Ammon's horn (tissue), 1 donor: ENCODE data around the gene B3GNT4.
"Not testable (repeated sequence)": the region's sequence is repeated elsewhere in the genome, so short reads cannot be mapped to it uniquely, and the experiment has no call there.

Experiments used
- DNase-seq: peaks from one replicate; pipeline ENCODE4 v3.0.0-alpha.2; 2016; ENCODE audit warnings: low spot score

B3GNT4 gene

DNA sequence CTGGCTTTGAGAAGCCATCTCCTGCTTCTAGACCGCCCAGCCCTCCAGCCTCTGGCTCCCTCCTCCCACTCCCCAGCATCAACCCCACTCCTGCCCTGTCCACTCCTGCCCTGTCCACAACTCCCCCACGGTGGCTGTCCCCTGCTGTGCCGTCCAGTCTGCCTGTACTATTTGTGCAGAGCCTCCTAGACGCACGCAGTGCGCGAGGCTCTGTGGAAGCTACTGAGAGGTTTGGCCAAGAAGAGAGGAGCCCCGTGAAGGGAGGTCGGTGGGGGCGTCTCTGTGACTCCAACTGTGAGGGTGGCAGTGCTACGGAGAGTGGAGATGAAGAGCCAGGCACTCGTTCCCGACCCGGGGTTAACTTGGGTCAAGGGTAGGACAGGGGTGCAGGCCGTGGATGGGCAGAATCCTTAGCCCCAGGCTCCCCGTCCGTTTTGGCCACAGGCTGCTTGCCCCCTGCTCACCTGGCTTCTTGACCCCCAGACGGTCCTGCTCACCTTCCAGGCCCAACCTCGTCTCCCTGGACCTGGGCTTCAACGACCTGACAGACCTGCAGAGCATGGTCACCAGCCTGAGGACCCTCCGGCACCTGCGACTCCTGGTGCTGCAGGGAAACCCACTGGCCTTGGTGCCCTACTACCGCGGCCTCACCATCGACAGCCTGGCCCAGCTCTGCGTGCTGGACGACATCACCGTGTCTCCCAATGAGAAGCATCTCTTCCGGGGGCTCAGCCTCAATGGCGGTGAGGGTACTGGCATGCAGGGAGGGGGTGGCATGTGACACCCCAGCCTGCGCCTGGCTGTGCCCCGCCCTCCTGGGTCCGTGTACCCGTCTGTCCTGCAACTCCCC is 13.7 kb upstream of the B3GNT4 start:
- DNase-seq: no peak

DNA sequence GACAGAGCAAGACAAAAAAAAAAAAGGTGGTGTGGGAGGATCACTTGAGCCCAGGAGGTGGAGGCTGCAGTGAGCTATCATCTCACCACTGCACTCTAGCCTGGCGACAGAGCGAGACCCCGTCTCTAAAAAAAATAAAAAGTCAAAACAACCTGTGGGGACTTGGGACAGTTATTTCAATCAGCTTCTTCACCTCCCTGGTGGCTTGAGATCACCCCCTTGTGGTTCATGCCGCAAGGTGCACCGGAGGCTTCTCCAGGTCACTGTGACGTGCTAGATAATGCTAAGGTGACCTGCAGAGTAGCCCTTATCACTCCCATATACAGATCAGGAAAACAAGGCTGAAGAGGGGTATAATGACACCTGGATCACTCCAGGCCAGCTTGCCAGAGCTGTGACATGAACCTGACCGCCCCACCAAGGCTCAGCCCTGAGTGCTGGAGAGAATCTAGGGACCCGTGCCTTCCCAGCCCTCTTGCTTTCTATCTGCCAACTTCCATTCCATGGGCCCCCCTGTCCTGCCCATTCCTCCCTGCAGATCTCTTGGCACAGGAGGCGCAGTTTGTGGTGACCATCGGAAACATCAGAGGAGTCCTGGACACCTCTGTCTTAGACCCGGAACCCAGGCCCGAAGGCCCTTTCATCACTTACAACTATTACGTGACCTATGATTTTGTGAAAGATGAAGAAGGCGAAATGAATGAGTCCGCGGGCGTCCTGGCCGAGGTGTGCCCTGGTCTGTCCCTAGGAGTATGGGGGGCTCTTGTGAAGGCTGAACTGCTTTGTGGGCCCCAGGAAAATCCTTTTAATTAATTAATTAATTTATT is 12.5 kb upstream of the B3GNT4 start:
- DNase-seq: peak; percentile 35

DNA sequence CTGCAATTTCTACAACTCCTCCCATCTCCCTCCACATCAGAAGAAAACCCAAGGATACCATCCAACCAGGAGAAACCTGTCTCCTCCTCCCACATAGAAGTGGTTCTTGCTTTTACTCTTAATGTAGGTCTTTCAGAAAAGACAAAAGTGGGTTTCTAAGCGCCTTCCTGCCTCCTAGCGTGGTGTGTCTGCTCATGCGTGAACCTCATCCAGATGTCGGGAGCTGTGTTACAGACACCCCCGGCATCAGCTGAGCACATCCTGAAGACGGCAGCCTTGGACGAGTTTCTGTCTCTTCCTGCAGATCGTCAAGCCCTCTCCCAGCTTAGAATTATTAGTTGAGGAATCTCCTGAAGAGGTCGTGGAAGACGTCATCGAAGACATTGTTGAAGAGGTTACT is 11.1 kb upstream of the B3GNT4 start:
- no peak for DNase-seq

DNA sequence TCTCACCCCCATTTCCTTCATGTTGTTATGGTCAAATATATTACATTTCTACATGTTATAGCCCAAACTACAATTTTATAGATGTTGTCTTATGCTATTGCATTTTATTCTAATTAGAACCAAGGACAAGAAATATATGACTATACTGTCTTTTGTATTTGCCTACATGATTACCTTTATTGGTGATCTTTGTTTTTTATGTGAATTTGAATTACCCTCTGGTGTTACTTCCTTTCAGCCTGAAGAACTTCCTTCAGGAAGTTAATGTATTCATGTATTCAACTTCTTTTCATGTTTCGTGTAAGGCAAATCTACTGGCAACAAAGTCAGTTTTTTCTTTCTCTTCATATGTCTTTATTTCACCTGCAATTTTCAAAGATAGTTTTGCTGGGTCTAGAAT is 8.7 kb upstream of the B3GNT4 start:
- DNase-seq: no peak

DNA sequence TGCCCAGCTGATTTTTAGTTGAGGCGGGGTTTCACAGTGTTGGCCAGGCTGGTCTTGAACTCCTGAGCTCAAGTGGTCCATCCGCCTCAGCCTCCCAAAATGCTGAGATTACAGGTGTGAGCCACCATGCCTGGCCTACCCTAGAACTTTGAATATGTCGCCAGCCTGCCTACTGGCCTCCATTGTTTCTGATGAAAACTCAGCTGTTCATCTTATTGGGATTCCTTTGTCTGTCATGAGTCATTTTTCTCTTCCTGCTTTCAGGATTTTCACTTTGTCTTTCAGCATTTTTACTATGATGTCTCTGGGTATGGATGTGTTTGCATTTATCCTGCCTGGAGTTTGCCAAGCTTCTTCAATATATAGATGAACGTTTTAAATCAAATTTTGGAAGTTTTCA is 8.1 kb upstream of the B3GNT4 start:
- no peak for DNase-seq

DNA sequence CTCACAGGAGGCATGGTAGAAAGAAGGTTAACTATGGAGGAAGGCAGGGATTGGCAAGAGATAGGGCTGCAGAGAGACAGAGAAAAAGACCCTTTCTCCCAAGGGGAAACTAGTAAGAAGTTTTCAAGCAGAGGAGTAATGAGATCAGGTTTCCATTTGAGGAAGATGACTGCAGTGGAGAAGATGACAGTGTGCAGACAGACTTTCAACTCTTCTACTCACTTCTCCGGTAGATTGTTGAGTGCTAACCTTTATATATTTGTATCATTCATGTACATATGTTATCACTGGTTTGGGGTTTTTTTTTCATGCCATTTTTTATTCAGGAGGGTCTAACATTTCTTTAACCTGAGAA is 5.9 kb upstream of the B3GNT4 start:
- no peak for DNase-seq

DNA sequence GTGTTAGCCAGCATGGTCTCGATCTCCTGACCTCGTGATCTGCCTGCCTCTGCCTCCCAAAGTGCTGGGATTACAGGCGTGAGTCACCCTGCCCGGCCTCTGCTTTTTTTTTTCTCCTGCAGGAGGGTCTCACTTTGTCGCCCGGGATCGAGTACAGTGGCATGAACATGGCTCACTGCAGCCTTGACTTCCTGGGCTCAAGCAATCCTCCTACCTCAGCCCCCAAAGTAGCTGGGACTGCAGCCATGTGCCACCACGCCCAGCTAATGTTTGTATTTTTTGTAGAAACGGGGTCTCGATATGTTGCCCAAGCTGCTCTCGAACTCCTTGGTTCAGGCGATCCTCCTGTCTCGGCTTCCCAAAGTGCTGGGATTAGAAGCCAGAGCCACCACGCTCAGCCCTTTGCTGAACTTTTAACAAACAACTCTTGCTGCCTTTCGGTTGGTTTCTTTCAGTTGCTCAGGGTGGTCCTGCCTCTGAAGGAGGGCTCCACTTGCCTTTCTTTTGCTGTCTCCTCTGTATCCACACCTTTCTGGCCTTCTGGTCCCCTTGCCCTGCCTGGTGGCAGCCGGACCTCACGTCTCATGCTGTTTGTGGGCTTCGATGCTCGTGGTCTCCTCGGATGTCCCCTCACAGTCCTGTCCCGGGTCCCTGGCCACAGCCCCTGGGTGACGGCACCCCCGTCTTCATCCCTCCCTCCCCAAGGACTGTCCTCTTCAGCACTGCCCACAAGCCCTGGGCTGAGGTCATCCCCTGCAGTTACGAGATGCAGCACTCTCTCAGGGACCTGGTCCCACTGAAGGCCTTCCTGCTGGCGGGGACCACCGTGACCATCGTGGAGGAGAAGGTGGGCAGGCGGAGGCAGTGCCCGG is 3.8 kb upstream of the B3GNT4 start:
- no peak for DNase-seq

DNA sequence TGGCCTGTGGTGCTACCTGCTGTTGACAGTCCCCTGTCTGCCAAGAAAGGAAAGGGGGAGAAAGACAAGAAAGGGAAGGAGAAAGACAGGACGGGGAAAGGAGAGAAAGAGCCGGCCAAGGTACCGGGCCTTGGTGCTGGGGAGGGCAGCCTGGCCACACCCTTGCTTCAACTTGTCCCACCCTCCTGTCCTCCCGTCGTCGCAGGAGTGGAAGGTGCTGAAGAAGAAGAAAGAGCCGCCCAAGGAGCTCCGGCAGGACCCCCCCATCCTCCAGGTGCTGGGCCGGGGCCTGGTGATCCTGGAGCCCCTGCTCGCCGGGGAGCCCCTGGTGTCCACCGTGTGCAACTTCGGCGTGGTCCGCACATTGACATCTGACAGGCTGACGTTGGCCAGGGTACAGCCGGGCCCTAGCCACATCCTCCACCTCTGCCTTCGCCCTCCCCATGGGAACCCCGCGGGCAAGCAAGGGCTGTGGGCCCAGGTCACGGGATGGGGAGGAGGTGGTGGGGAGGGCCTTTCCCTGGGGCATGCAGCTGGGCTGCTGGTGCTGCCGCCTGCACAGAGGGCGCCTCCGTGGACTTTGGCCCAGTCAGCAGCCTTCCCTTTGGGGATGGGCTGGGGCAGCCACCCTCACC is 2.9 kb upstream of the B3GNT4 start:
- DNase-seq: no peak

DNA sequence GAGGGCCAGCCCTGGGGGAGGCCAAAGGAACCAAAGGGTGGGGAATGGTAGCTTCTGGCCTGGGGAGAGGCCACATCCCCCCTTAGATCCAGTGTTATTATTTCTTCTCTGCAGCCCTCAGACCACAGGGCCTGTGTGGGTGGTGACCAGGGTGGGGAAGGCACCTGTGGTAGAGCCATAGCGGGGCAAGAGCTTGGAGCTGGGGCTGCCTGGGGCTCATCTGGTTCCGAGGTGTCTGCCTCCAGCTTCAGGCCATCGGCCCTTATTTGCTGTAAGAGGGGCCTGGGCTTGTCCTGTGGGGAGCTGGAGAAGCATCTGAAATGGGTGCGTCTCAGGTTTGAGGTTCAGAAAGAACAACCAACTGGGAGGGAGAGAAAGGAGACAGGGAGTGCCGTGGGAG is 2.1 kb upstream of the B3GNT4 start:
- no peak for DNase-seq

DNA sequence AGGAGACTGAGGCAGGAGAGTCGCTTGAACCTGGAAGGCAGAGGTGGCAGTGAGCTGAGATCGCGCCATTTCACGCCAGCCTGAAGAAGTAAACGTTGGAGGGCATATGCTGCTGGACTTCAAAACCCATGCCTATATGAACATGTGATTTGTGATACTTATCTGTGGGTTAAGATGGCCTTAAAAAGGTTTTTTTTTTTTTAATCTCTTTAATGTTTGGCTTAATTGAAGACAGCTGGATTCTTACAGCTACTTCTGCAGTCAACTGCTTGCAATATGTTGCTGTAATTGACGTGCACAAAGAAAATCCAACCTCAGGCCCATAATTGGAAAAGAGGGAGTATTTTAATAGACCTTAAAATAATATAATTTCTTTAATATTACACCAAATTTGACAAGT is 1.5 kb upstream of the B3GNT4 start:
- DNase-seq: no peak

DNA sequence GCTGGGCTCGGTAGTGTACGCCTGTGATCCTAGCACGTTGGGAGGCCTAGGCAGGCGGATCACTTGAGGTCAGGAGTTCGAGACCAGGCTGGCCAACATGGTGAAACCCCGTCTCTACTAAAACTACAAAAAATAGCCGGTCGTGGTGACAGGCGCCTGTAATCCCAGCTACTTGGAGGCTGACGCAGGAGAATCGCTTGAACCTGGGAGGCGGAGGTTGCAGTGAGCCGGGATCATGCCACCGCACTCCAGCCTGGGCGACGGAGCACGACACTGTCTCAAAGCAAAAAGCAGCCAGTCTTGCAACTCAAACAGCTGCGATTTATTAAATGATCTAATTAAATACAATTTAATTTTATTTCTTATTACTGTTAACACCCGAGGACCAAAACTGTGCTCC is 698 bp upstream of the B3GNT4 start:
- not testable (repeated sequence) for DNase-seq

DNA sequence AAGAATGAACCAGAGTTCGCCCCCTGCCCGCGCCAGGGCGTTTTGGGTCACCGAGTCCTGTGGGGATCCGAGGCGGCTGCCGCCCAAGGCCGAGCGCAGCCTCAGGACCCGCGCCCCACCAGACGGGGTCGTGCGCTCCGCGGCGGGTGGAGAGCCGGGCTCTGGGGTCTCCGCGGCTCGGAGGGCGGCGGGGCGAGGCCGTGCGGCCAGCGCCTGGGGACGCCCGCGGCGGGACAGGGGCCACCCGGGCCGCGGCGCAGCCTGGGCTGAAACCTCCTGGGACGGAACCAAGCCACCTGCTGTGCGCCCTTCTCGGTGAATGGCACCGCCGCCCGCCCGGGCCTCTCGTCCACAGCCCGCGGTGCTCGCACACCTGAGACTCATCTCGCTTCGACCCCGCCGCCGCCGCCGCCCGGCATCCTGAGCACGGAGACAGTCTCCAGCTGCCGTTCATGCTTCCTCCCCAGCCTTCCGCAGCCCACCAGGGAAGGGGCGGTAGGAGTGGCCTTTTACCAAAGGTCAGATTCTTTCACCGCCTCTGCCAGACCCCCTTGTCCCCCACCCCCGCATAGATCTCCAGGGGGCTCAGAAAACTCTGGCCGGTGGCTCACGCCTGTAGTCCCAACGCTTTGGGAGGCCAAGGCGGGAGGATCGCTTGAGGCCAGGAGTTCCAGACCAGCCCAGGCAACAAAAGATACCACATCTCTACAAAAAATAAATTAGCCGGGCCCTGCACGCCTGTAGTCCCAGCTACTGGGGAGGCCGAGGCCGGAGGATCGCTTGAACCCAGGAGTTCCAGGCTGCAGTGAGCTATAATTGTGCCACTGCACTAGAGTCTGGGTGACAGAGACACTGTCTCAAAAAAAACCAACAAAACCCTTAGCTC is 901 bp downstream of the B3GNT4 start:
- no peak for DNase-seq

DNA sequence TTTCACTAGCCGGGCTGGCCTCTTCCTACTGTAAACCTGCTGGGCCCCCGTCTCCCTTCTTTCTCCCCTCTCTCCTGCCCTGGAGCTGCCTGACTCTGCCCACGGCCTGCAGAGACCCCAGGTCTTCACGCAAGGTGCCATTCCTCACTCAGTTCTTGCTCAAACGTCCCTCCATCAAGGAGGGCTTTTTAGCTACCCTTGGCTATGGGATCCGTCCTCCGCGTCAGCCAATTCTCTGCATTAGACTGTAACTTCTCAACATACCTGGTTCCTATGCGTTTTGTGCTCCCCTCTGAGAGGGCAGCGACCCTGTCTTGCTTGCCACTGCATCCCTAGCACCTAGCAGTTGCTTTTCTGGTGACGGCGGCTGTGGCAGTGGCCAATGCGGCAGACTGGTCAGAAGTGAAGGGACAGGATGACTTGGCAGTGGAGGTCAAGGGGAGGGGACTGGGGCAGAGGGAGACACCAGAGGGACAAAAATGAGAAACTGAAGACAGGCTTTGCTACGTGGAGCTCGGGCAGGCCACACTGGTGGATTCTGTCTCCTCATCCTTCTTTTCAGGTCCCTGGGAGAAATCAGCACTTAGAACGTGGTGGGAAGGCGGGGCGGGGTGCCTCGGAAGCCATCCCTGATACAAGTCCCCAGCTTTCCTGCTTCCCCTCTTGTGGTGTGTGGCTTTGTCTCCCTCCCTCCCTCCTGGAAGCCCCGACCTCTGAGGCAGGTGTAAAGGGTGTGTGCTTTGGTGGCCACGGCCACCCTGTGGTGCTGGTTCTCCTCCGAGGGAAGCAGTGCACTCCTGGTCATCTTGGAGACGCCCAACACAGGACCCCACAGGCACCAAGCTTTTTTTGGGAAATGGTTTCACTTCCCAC is 1.8 kb downstream of the B3GNT4 start:
- no peak for DNase-seq

DNA sequence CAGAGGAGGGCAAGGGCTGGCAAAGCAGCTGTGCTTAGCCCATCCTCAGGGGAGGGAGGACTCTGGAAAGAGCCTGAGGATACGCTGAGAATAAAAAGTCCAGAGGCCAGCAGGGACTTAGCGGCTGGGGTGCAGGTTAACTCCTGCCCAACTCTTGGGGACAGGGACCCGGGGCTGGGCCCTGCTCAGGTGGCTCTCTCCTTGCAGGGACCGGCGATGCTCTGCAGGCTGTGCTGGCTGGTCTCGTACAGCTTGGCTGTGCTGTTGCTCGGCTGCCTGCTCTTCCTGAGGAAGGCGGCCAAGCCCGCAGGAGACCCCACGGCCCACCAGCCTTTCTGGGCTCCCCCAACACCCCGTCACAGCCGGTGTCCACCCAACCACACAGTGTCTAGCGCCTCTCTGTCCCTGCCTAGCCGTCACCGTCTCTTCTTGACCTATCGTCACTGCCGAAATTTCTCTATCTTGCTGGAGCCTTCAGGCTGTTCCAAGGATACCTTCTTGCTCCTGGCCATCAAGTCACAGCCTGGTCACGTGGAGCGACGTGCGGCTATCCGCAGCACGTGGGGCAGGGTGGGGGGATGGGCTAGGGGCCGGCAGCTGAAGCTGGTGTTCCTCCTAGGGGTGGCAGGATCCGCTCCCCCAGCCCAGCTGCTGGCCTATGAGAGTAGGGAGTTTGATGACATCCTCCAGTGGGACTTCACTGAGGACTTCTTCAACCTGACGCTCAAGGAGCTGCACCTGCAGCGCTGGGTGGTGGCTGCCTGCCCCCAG is 2.8 kb downstream of the B3GNT4 start:
- DNase-seq: no peak

DNA sequence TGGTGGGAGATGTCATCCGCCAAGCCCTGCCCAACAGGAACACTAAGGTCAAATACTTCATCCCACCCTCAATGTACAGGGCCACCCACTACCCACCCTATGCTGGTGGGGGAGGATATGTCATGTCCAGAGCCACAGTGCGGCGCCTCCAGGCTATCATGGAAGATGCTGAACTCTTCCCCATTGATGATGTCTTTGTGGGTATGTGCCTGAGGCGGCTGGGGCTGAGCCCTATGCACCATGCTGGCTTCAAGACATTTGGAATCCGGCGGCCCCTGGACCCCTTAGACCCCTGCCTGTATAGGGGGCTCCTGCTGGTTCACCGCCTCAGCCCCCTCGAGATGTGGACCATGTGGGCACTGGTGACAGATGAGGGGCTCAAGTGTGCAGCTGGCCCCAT is 3.5 kb downstream of the B3GNT4 start:
- no peak for DNase-seq

DNA sequence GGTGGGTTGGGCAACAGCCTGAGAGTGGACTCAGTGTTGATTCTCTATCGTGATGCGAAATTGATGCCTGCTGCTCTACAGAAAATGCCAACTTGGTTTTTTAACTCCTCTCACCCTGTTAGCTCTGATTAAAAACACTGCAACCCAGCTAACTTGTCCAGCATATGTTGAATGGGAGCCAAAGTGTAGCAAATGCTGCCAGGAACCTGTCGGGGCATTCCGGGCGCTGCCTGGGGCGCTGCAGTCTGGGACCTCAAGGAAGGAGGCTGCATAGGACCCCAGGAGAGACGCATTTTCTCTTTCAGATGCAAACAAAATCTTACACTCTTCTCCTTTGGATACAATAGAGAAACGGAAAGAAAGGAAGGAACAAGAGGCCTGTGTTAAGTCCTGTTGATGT is 3.9 kb downstream of the B3GNT4 start:
- no peak for DNase-seq

DNA sequence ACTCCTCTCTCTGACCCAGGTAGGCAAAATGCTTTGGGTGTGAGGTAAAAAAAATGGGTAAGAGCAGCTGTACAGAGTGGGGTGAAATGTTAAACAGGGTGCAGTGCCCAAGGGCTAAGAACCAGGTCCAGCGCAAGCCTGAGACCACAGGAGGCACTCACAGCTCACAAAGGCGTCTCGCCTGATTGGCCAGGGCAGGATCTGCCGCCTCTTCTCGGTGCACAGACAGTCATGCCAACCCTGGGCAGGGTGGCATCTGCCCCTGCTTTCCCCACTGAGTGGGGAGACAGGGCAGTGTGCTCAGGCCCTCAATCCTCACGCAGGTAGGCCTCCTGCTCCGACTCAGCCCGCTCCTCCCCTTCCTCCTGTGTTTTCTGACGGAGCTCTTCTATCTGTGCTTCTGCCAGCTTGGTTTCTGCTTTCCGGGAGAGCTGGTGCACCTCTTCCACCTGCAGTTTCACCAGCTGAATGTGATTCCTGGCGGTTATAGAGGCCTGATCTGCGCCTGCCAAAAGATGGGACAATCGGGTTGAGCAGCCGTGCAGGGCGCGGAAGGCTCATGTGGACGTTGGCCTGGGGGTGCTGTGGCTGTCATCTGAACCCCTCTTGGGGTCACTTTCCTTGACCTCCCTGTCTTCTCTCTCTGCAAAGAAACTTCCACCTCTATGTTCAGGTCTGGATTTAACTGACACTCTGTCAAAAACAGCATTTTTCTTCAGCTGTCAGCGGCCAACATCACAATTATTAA is 4.7 kb downstream of the B3GNT4 start:
- DNase-seq: no peak

DNA sequence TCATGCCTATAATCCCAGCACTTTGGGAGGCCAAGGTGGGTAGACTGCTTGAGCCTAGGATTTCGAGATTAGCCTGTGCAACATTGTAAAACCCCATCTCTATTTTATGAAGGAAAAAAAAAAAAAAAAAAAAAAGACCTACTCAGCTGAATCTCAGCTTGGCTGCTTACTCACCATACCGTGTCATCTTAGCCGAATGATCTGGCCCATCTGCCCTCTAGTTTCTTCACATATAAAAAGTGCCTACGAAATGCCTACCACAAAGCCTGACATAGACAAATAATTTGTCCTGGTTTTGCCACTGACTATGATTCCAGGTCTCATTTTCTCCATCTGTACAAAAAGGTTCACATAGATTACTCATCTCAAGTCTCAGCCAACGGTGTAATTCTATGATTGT is 12.3 kb downstream of the B3GNT4 start:
- DNase-seq: no peak

DNA sequence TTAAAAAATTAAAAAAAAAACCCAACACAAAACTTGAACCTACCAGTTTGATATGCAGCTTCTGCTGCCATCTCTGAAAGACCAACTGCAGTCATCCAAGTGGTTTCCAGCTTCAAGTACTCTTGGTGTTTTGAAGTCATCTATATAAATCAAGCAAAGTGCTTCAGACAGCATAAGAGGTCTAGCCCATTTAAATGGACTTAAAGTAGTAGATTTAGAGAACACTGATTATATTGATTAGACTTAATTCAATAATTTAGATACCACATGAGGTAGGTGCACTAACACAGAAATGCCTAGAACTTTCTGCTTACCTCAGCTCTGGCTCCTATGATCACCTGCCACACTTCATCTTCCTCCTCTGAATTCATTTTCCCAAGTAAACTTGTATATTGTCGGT is 12.9 kb downstream of the B3GNT4 start:
- no peak for DNase-seq
